GM23248 (cell line): ENCODE data around the gene NUCB1.

Experiments
- EZH2 ChIP-seq: fragments of 200-600 bp; sonication (generic); IDR thresholded peaks from 2 replicates; pipeline ENCODE4 v1.6.1; 2018; ENCODE audit warnings: antibody characterized with exemption, mild to moderate bottlenecking; ENCODE audit not compliant: insufficient read depth, poor library complexity, severe bottlenecking
- EZH2phosphoT487 ChIP-seq: fragments of 200-600 bp; sonication (generic); IDR thresholded peaks from 2 replicates; pipeline ENCODE4 v1.6.1; 2018; ENCODE audit warnings: antibody characterized with exemption, moderate library complexity, mild to moderate bottlenecking, low read depth; ENCODE audit not compliant: insufficient read depth

GRCh38 chr19:48967346-48968178, 67.5 kb downstream of the NUCB1 start:
- no peak for TF ChIP-seq EZH2
- no peak for TF ChIP-seq EZH2phosphoT487
